Fibroblast of skin of abdomen (primary cell): ENCODE measurements around the gene UCHL1.
"Not testable (repeated sequence)": the region's sequence is repeated elsewhere in the genome, so short reads cannot be mapped to it uniquely, and the experiment has no call there.

ENCODE experiments used
- DNase-seq: peaks from one replicate; pipeline ENCODE4 v3.0.0-alpha.2; 2013

Gene UCHL1

DNA sequence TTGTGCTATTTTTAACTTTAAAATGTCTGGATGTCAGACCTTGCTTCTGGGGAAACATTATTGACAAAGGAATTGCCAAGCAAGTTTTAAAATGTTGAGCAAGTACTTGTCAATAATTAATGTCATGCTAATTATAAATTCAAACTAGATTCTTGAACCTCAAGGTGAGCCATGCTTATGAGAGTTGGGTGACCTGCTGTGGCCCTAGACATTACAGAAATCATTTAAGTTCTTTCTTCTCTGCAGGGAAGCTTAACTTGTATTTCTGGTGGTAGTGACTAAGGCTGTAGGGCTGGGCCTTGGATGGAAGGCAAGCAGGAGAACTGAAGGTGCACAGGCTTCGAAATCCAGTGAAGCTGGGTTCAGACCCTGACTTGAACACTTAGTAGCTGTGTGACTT lies 14.8 kb upstream of the UCHL1 start:
- no peak for DNase-seq

DNA sequence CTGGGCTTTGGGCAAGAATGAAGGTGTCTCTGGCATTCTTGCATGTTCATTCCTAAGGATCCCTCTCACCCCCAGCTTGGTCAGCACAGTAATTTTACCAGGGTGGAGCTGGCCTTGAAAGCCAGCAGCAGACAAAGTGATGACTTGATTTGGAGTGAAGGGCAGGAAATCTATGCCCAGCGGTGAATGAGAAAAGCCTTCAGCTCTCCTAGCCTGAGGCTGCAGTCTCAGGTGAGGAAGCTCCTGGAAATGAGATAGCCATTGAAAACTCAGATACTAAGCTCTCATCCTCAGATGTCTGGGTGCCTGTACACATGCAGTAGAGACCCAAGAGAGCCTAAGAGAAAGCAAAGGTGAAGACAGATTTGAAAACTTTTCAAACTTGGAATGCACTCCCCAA lies 10.7 kb upstream of the UCHL1 start:
- no peak for DNase-seq

GRCh38 chr4:41256131-41256739 lies 493 bp upstream of the UCHL1 start:
- peak; percentile 78 for DNase-seq

GRCh38 chr4:41257257-41257901 lies 651 bp downstream of the UCHL1 start:
- peak; percentile 61 for DNase-seq

- no peak for DNase-seq
Measured at GRCh38 chr4:41257906-41258305, 1.2 kb downstream of the UCHL1 start.

DNA sequence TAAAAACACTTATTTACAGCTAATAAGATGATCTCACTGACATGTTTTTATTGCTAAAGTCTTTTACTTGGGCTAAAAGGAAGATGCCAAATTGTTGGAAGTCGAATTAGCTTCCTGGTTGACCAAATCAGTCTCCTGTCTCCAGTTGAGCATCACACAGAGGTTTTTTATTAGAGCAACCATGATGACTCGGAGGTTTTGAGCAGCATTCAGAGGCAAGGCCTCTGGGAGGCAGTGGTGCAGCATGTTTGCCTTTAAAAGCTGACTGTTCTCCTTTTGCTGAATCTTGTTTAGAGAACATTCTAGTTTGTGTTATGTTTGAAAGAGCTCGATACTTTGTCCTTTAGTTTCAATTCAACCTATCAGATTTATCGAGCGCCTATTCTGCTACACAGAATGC lies 2.1 kb downstream of the UCHL1 start:
- DNase-seq, result peak; percentile 74

GRCh38 chr4:41260116-41260733 lies 3.5 kb downstream of the UCHL1 start:
- no peak for DNase-seq

DNA sequence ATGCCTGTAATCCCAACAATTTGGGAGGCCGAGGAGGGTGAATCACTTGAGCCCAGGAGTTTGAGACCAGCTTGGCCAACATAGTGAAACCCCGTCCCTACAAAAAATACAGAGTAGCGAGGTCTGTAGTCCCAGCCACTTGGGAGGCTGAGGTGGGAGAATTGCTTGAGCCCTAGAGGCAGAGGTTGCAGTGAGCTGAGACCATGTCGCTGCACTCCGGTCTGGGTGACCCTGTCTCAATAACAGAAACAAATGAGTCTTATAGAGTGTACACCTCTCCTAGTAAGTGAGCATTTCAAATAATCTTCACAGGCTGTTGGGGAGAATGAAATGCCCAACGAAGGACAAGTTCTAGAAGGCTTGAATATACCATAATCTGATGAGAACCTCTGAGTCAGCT lies 5.5 kb downstream of the UCHL1 start:
- no peak for DNase-seq

GRCh38 chr4:41264212-41264611 lies 7.5 kb downstream of the UCHL1 start:
- no peak for DNase-seq

DNA sequence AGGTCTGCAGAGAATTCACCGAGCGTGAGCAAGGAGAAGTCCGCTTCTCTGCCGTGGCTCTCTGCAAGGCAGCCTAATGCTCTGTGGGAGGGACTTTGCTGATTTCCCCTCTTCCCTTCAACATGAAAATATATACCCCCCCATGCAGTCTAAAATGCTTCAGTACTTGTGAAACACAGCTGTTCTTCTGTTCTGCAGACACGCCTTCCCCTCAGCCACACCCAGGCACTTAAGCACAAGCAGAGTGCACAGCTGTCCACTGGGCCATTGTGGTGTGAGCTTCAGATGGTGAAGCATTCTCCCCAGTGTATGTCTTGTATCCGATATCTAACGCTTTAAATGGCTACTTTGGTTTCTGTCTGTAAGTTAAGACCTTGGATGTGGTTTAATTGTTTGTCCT lies 11.3 kb downstream of the UCHL1 start:
- DNase-seq, result no peak

- DNase-seq, result no peak
Measured at GRCh38 chr4:41268721-41269517, 12.2 kb downstream of the UCHL1 start.

DNA sequence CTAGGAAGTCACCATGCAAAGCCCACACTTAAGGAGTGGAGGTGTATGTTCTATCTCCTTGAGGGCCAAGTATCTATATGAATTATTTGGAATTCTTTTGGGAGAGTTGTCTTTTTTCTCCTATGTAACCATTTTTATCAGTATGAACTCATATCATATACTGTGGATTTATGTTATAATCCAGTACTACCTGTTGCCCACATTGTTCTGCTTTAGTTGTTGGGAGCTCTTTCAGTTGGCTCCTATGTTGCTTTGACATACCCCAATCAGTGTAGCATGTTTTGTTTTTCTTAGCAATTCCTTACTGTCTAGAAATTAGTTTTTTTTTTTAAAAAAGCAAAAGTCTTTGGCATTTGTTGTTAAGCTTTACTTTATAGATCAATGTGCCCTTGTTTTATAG lies 13.0 kb downstream of the UCHL1 start:
- DNase-seq, result no peak

DNA sequence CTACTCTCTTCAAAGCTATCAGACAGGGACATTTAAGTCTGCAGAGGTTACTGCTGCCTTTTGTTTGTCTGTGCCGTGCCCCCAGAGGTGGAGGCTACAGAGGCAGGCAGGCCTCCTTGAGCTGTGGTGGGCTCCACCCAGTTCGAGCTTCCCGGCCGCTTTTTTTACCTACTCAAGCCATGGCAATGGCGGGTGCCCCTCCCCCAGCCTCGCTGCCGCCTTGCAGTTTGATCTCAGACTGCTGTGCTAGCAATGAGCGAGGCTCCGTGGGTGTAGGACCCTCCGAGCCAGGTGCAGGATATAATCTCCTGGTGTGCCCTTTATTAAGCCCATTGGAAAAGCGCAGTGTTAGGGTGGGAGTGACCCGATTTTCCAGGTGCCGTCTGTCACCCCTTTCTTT lies 19.2 kb downstream of the UCHL1 start:
- DNase-seq, result not testable (repeated sequence)

DNA sequence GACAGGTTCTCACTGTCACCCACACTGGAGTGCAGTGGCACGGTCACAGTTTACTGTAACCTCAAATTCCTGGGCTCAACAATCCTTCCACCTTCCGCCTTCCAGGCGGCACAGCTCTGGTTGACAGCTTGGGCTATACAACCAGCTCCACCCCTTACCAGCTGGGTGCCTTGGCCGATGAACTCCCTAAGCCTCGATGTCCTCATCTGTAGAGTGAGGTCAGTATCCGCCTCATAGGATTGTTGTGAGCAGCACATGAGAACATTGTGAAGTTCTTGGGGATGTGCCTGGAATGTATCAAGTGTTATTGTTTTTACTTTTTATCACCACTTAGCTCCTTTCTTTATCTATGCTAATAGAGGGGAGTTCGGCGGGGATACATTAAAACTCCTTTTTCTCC lies 23.3 kb downstream of the UCHL1 start:
- no peak for DNase-seq

DNA sequence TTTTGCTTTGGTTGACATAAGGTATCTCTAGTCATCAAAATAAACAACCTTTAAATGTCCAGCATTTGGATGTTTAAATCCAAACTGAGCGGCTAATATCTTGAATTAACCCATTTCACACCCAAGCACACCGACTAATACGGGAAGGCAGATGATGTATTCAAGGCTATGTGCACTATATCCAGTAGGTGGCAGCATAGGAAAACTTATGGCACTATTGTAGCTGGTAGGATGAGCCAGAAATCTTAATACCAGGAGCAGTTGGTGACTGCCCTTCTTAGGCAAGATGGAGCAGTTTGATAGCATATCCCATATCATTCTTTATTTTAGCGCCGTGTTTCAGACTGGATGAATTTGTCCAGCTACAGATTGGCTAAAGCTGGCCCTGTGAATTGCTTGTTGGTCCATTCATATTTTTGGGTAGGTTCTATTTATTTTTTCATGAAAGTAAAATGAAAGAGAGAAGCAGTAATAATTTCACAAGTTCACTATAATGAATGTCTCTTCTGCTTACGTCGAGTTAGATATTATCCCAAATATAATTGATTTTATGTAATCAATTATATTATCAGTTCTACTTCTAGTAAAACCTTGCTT lies 24.4 kb downstream of the UCHL1 start:
- peak; percentile 71 for DNase-seq

DNA sequence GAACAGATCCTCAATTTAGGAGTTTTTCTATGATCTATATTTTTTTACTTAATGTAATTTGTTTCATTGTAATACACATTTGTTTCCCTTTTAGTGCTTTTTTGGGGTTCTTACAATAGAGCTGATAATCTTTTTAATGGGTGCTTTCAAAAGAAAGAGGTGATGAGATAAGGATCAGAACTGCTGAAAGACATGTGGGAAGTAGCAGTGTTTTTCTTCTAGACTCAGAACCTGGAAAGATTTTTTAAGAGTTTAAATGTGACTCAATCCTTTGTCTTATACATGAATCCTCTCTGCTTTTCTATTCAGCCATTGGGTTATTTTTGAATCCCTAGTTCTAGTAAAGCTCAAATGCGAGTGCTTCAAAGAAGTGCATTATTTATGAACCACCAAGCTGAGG lies 25.6 kb downstream of the UCHL1 start:
- DNase-seq, result no peak

GRCh38 chr4:41285202-41285863 lies 28.6 kb downstream of the UCHL1 start:
- no peak for DNase-seq

- no peak for DNase-seq
Measured at GRCh38 chr4:41285864-41286235, 29.1 kb downstream of the UCHL1 start.

GRCh38 chr4:41287005-41287404 lies 30.3 kb downstream of the UCHL1 start:
- peak; percentile 12 for DNase-seq

- no peak for DNase-seq
Measured at GRCh38 chr4:41287852-41288251, 31.1 kb downstream of the UCHL1 start.

DNA sequence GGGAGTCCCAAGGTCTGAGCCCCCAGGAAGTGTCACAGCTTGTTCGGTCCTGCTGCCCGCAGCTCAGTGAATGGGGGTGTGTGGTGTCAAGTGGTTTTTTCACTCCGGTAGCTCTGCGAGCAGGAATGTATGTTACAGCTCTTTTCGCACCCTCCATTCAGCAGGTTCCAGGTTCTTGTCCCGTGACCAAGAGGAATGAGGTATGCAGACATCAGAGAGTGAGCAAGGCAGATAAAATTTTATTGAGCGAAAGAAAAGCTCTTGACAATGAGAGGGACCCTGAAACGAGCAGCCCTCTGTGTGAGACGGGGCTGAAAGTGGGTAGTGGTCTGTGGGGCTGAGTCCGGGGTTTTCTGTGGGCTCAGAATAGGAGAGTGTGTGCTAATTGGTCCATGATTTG lies 31.5 kb downstream of the UCHL1 start:
- no peak for DNase-seq

DNA sequence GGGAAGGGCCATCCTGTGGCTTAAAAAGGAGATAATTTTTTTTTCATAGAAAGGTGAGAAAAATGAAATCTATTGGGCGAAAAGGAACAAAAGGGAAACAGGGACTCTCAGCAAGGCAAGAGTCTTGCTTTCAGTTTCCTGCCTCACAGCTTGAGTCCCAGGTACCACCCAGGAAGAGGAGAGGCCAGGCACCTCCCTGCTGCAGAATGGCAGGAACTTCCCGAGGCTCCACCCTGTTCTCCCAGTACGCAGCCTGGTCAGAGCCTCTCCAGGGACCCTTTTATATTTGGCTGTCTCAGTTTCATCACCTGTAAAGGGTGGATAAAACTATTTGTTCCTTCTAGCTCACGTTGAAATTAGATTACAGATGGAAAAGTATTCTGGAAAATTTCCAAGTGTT lies 33.8 kb downstream of the UCHL1 start:
- no peak for DNase-seq
